GM10847 (cell line): ENCODE results near the gene PDC.

ENCODE experiments used
- POLR2A ChIP-seq: IDR thresholded peaks from 2 replicates; pipeline ENCODE4 v1.6.1; 2011; ENCODE audit not compliant: insufficient read length; ENCODE audit errors: extremely low read depth

The PDC gene

GRCh38 chr1:186482661-186483255 lies 21.8 kb upstream of the PDC start:
- no peak for TF ChIP-seq POLR2A

GRCh38 chr1:186481303-186481888 lies 20.5 kb upstream of the PDC start:
- no peak for TF ChIP-seq POLR2A

GRCh38 chr1:186479162-186479561 lies 18.2 kb upstream of the PDC start:
- TF ChIP-seq POLR2A: no peak

- TF ChIP-seq POLR2A: no peak
Observed at GRCh38 chr1:186476264-186477040, 15.5 kb upstream of the PDC start.

GRCh38 chr1:186474208-186474607 lies 13.3 kb upstream of the PDC start:
- TF ChIP-seq POLR2A: no peak

- TF ChIP-seq POLR2A: no peak
Observed at GRCh38 chr1:186473047-186473446, 12.1 kb upstream of the PDC start.

GRCh38 chr1:186465946-186466345 lies 5.0 kb upstream of the PDC start:
- no peak for TF ChIP-seq POLR2A

GRCh38 chr1:186463926-186464325 lies 3.0 kb upstream of the PDC start:
- no peak for TF ChIP-seq POLR2A

GRCh38 chr1:186463511-186463910 lies 2.6 kb upstream of the PDC start:
- no peak for TF ChIP-seq POLR2A

GRCh38 chr1:186456729-186457255 lies 4.1 kb downstream of the PDC start:
- TF ChIP-seq POLR2A: no peak

- TF ChIP-seq POLR2A: no peak
Observed at GRCh38 chr1:186454981-186455380, 5.9 kb downstream of the PDC start.

GRCh38 chr1:186446152-186446551 lies 14.8 kb downstream of the PDC start:
- no peak for TF ChIP-seq POLR2A

GRCh38 chr1:186443638-186444037 lies 17.3 kb downstream of the PDC start:
- no peak for TF ChIP-seq POLR2A

- TF ChIP-seq POLR2A: no peak
Observed at GRCh38 chr1:186442651-186443375, 18.1 kb downstream of the PDC start.

- no peak for TF ChIP-seq POLR2A
Observed at GRCh38 chr1:186440584-186440983, 20.3 kb downstream of the PDC start.
